Activated naive CD8-positive, alpha-beta T cell treated with anti-CD3 and anti-CD28 coated beads, Interleukin-2, amount 50 U/mL, for 24 hours (primary cell): Measurements from ENCODE around the gene CDC5L.
A peak's percentile ranks its signal among the peaks of the same experiment; 100 is the strongest.
"Not testable (repeated sequence)": the region's sequence is repeated elsewhere in the genome, so short reads cannot be mapped to it uniquely, and the experiment has no call there.

Experiments
- ATAC-seq: fragments of 150-1000 bp; cut with Tn5 transposase; one replicate; pipeline ENCODE4 v1.10.0; 2021
- DNase-seq: peaks from one replicate; pipeline ENCODE4 v3.0.0; 2021
- H3K27ac Mint-ChIP-seq: one replicate; pipeline ENCODE4 v1.8.0; 2021; ENCODE audit warnings: mild to moderate bottlenecking, mixed read lengths
- H3K27me3 Mint-ChIP-seq: one replicate; pipeline ENCODE4 v1.8.0; 2021; ENCODE audit warnings: mixed read lengths
- H3K36me3 Mint-ChIP-seq: one replicate; pipeline ENCODE4 v1.8.0; 2021; ENCODE audit warnings: low read depth, mixed read lengths
- H3K4me1 Mint-ChIP-seq: one replicate; pipeline ENCODE4 v1.8.0; 2021; ENCODE audit warnings: mixed read lengths
- H3K4me3 Mint-ChIP-seq: one replicate; pipeline ENCODE4 v1.8.0; 2021; ENCODE audit warnings: mild to moderate bottlenecking, moderate library complexity, mixed read lengths
- H3K9me3 Mint-ChIP-seq: one replicate; pipeline ENCODE4 v1.8.0; 2021; ENCODE audit warnings: mixed read lengths

CDC5L gene

GRCh38 chr6:44442833-44443444 is 55.4 kb downstream of the CDC5L start:
- H3K4me3 Mint-ChIP-seq, result no peak overlapping the region
- H3K9me3 Mint-ChIP-seq, result peaks cover 29% of the 10 kb centered on the region
- H3K27me3 Mint-ChIP-seq, result no peaks in the 10 kb centered on the region
- H3K27ac Mint-ChIP-seq, result no peak overlapping the region
- DNase-seq, result no peak
- ATAC-seq, result no peak
- peaks cover 5% of the 10 kb centered on the region for H3K4me1 Mint-ChIP-seq
- peaks cover 65% of the 10 kb centered on the region for H3K36me3 Mint-ChIP-seq

- Mint-ChIP-seq H3K27ac (no peak overlapping the region), H3K36me3 (peaks cover 45% of the 10 kb centered on the region), H3K27me3 (no peaks in the 10 kb centered on the region), H3K4me1 (no peaks in the 10 kb centered on the region), H3K9me3 (peaks cover 29% of the 10 kb centered on the region), H3K4me3 (no peak overlapping the region)
- no peak for ATAC-seq
- DNase-seq, result no peak
Measured at GRCh38 chr6:44444853-44445252, 57.3 kb downstream of the CDC5L start.

- H3K4me3 Mint-ChIP-seq, result no peak overlapping the region
- H3K9me3 Mint-ChIP-seq, result peaks cover 19% of the 10 kb centered on the region
Measured at GRCh38 chr6:44446626-44447300, 59.3 kb downstream of the CDC5L start.

GRCh38 chr6:44449181-44449580 is 61.7 kb downstream of the CDC5L start:
- not testable (repeated sequence) for H3K9me3 Mint-ChIP-seq, DNase-seq, ATAC-seq, H3K27me3 Mint-ChIP-seq, H3K27ac Mint-ChIP-seq, H3K4me3 Mint-ChIP-seq, H3K4me1 Mint-ChIP-seq
- H3K36me3 Mint-ChIP-seq, result peaks cover 17% of the 10 kb centered on the region

More at GRCh38 chr6:44446626-44447300, 59.3 kb downstream of the CDC5L start:
- Mint-ChIP-seq H3K27me3 (no peaks in the 10 kb centered on the region), H3K36me3 (peaks cover 28% of the 10 kb centered on the region), H3K4me1 (no peaks in the 10 kb centered on the region), H3K27ac (no peak overlapping the region)
- DNase-seq (no peak), ATAC-seq (no peak)

GRCh38 chr6:44451803-44452695 is 64.5 kb downstream of the CDC5L start:
- Mint-ChIP-seq H3K9me3 (no peaks in the 10 kb centered on the region), H3K4me1 (peaks cover 6% of the 10 kb centered on the region), H3K36me3 (peaks cover 8% of the 10 kb centered on the region), H3K4me3 (no peak overlapping the region), H3K27me3 (no peaks in the 10 kb centered on the region), H3K27ac (no peak overlapping the region)
- DNase-seq (no peak), ATAC-seq (no peak)

- Mint-ChIP-seq H3K36me3 (peaks cover 8% of the 10 kb centered on the region), H3K27me3 (no peaks in the 10 kb centered on the region), H3K27ac (peak overlapping the region; percentile 14), H3K9me3 (no peaks in the 10 kb centered on the region), H3K4me3 (no peak overlapping the region), H3K4me1 (peaks cover 6% of the 10 kb centered on the region)
- ATAC-seq (no peak), DNase-seq (no peak)
Measured at GRCh38 chr6:44452725-44453124, 65.2 kb downstream of the CDC5L start.

GRCh38 chr6:44453146-44453545 is 65.6 kb downstream of the CDC5L start:
- DNase-seq (no peak), ATAC-seq (no peak)
- Mint-ChIP-seq H3K4me3 (no peak overlapping the region), H3K9me3 (no peaks in the 10 kb centered on the region), H3K36me3 (peaks cover 8% of the 10 kb centered on the region), H3K4me1 (peaks cover 6% of the 10 kb centered on the region), H3K27ac (no peak overlapping the region), H3K27me3 (peaks cover 2% of the 10 kb centered on the region)

- Mint-ChIP-seq H3K4me1 (peaks cover 6% of the 10 kb centered on the region), H3K27me3 (peaks cover 2% of the 10 kb centered on the region), H3K36me3 (peaks cover 8% of the 10 kb centered on the region), H3K27ac (peak overlapping the region; percentile 11), H3K9me3 (no peaks in the 10 kb centered on the region), H3K4me3 (no peak overlapping the region)
- DNase-seq (no peak), ATAC-seq (no peak)
Measured at GRCh38 chr6:44454198-44454597, 66.7 kb downstream of the CDC5L start.

- Mint-ChIP-seq H3K4me3 (no peak overlapping the region), H3K27me3 (peaks cover 2% of the 10 kb centered on the region), H3K36me3 (peaks cover 8% of the 10 kb centered on the region), H3K9me3 (no peaks in the 10 kb centered on the region), H3K4me1 (peaks cover 6% of the 10 kb centered on the region), H3K27ac (no peak overlapping the region)
- DNase-seq, result peak; percentile 47
- ATAC-seq, result peak; percentile 73
Measured at GRCh38 chr6:44456070-44456965, 68.8 kb downstream of the CDC5L start.

- ATAC-seq, result no peak
- H3K27ac Mint-ChIP-seq, result no peak overlapping the region
- peaks cover 8% of the 10 kb centered on the region for H3K36me3 Mint-ChIP-seq
- H3K4me3 Mint-ChIP-seq, result no peak overlapping the region
- no peaks in the 10 kb centered on the region for H3K9me3 Mint-ChIP-seq
- H3K27me3 Mint-ChIP-seq, result peaks cover 2% of the 10 kb centered on the region
- H3K4me1 Mint-ChIP-seq, result peaks cover 6% of the 10 kb centered on the region
- no peak for DNase-seq
Measured at GRCh38 chr6:44456966-44457292, 69.4 kb downstream of the CDC5L start.

GRCh38 chr6:44457596-44457995 is 70.1 kb downstream of the CDC5L start:
- no peak for ATAC-seq
- Mint-ChIP-seq H3K4me1 (peaks cover 6% of the 10 kb centered on the region), H3K9me3 (no peaks in the 10 kb centered on the region), H3K27me3 (peaks cover 4% of the 10 kb centered on the region), H3K4me3 (no peak overlapping the region), H3K27ac (no peak overlapping the region), H3K36me3 (peaks cover 7% of the 10 kb centered on the region)
- no peak for DNase-seq

GRCh38 chr6:44458551-44458950 is 71.0 kb downstream of the CDC5L start:
- ATAC-seq (no peak), DNase-seq (no peak)
- Mint-ChIP-seq H3K27me3 (peaks cover 4% of the 10 kb centered on the region), H3K4me1 (peaks cover 6% of the 10 kb centered on the region), H3K9me3 (no peaks in the 10 kb centered on the region), H3K36me3 (peaks cover 4% of the 10 kb centered on the region), H3K27ac (no peak overlapping the region), H3K4me3 (no peak overlapping the region)

- Mint-ChIP-seq H3K9me3 (no peaks in the 10 kb centered on the region), H3K4me1 (no peaks in the 10 kb centered on the region), H3K36me3 (no peaks in the 10 kb centered on the region), H3K27me3 (peaks cover 4% of the 10 kb centered on the region), H3K27ac (no peak overlapping the region), H3K4me3 (no peak overlapping the region)
- ATAC-seq (no peak), DNase-seq (no peak)
Measured at GRCh38 chr6:44462335-44462734, 74.8 kb downstream of the CDC5L start.
